GM23338 (cell line): Measurements from ENCODE around the gene ST6GALNAC3. TPM values are rescaled to one million over a fixed set of nuclear protein-coding genes. Genes with fewer than 3 reads are reported as not detected.

ENCODE experiments used
- ATAC-seq: fragments of 200-7000 bp; cut with Tn5 transposase; 3 replicates; pipeline ENCODE4 v1.9.1; 2020
- DNase-seq: peaks from one replicate; pipeline ENCODE4 v3.0.0-alpha.2; 2015; ENCODE audit warnings: low spot score
- H2AFZ ChIP-seq: fragments of 200-600 bp; sonication (generic); 2 replicates; pipeline ENCODE4 v1.8.0; 2016; ENCODE audit warnings: antibody characterized with exemption, mild to moderate bottlenecking, moderate library complexity
- H3F3A ChIP-seq: fragments of 200-600 bp; sonication (generic); replicated peaks from 2 replicates; pipeline ENCODE4 v1.8.0; 2017; ENCODE audit warnings: antibody characterized with exemption, mixed run types, low read depth
- H3K27ac ChIP-seq: fragments of 200-600 bp; sonication (generic); 2 replicates; pipeline ENCODE4 v1.6.1; 2016; ENCODE audit warnings: low read depth
- H3K27me3 ChIP-seq: fragments of 200-600 bp; sonication (generic); 2 replicates; pipeline ENCODE4 v1.8.0; 2016; ENCODE audit warnings: mild to moderate bottlenecking, mixed run types, moderate library complexity; ENCODE audit not compliant: insufficient read depth
- H3K36me3 ChIP-seq: fragments of 200-600 bp; sonication (generic); 2 replicates; pipeline ENCODE4 v1.8.0; 2016; ENCODE audit warnings: mild to moderate bottlenecking; ENCODE audit not compliant: insufficient read depth
- H3K4me1 ChIP-seq: fragments of 200-600 bp; sonication (generic); 2 replicates; pipeline ENCODE4 v1.8.0; 2016; ENCODE audit warnings: mild to moderate bottlenecking, moderate library complexity; ENCODE audit not compliant: insufficient read depth
- H3K4me2 ChIP-seq: fragments of 200-600 bp; sonication (generic); 2 replicates; pipeline ENCODE4 v1.7.1; 2017; ENCODE audit warnings: mixed run types
- H3K4me3 ChIP-seq: fragments of 200-600 bp; sonication (generic); 2 replicates; pipeline ENCODE4 v1.6.1; 2016; ENCODE audit warnings: mixed run types
- H3K79me2 ChIP-seq: fragments of 200-600 bp; sonication (generic); replicated peaks from 2 replicates; pipeline ENCODE4 v1.8.0; 2017; ENCODE audit warnings: mild to moderate bottlenecking; ENCODE audit not compliant: insufficient read depth
- H3K9me2 ChIP-seq: fragments of 200-600 bp; sonication (generic); 2 replicates; pipeline ENCODE4 v1.8.0; 2017; ENCODE audit not compliant: insufficient read depth
- H4K20me1 ChIP-seq: fragments of 200-600 bp; sonication (generic); replicated peaks from 2 replicates; pipeline ENCODE4 v1.8.0; 2017; ENCODE audit warnings: mild to moderate bottlenecking; ENCODE audit not compliant: insufficient read depth
- H3K27ac Mint-ChIP-seq: 2 replicates; pipeline ENCODE4 v1.8.0; 2020; ENCODE audit warnings: inconsistent platforms, mild to moderate bottlenecking, moderate library complexity, mixed read lengths
- H3K27me3 Mint-ChIP-seq: 3 replicates; pipeline ENCODE4 v1.8.0; 2022; ENCODE audit warnings: low read depth, mild to moderate bottlenecking, moderate library complexity, mixed read lengths, inconsistent platforms; ENCODE audit not compliant: insufficient read depth, poor library complexity
- H3K36me3 Mint-ChIP-seq: 3 replicates; pipeline ENCODE4 v1.8.0; 2021; ENCODE audit warnings: low read depth, mild to moderate bottlenecking, inconsistent platforms, moderate library complexity, mixed read lengths
- H3K4me1 Mint-ChIP-seq: 3 replicates; pipeline ENCODE4 v1.8.0; 2020; ENCODE audit warnings: mild to moderate bottlenecking, inconsistent platforms, mixed read lengths
- H3K4me3 Mint-ChIP-seq: 3 replicates; pipeline ENCODE4 v1.8.0; 2021; ENCODE audit warnings: moderate library complexity, mild to moderate bottlenecking, inconsistent platforms, mixed read lengths
- H3K9me3 Mint-ChIP-seq: 3 replicates; pipeline ENCODE4 v1.8.0; 2020; ENCODE audit warnings: moderate library complexity, mild to moderate bottlenecking, inconsistent platforms, mixed read lengths
- CREB1 ChIP-seq: fragments of 250-450 bp; sonication (Bioruptor Pico); IDR thresholded peaks from 2 replicates; pipeline ENCODE4 v1.5.0; 2020; ENCODE audit warnings: low read depth, mild to moderate bottlenecking, moderate library complexity
- EZH2 ChIP-seq: fragments of 200-600 bp; sonication (generic); IDR thresholded peaks from one replicate; pipeline ENCODE4 v1.8.0; 2017; ENCODE audit warnings: antibody characterized with exemption, mild to moderate bottlenecking, low read depth; ENCODE audit not compliant: unreplicated experiment
- EZH2phosphoT487 ChIP-seq: fragments of 200-600 bp; sonication (generic); IDR thresholded peaks from one replicate; pipeline ENCODE4 v1.8.1; 2018; ENCODE audit warnings: antibody characterized with exemption; ENCODE audit not compliant: unreplicated experiment
- JUNB ChIP-seq: IDR thresholded peaks from one replicate; pipeline ENCODE4 v1.6.1; 2016; ENCODE audit warnings: antibody characterized with exemption; ENCODE audit not compliant: unreplicated experiment
- NANOG ChIP-seq: IDR thresholded peaks from 2 replicates; pipeline ENCODE4 v1.6.1; 2016; ENCODE audit warnings: antibody characterized with exemption, borderline replicate concordance
- POLR2AphosphoS5 ChIP-seq: IDR thresholded peaks from 2 replicates; pipeline ENCODE4 v1.6.1; 2016; ENCODE audit warnings: antibody characterized with exemption, low read depth
- STAT1 ChIP-seq: IDR thresholded peaks from one replicate; pipeline ENCODE4 v1.6.1; 2016; ENCODE audit warnings: antibody characterized with exemption; ENCODE audit not compliant: unreplicated experiment
- ZNF114 ChIP-seq: fragments of 250-450 bp; sonication (Bioruptor Pico); IDR thresholded peaks from 2 replicates; pipeline ENCODE4 v1.5.0; 2020; ENCODE audit warnings: mild to moderate bottlenecking, moderate library complexity
- ZNF331 ChIP-seq: fragments of 250-450 bp; sonication (Bioruptor Pico); IDR thresholded peaks from 2 replicates; pipeline ENCODE4 v1.5.0; 2020; ENCODE audit warnings: low read depth, mild to moderate bottlenecking, moderate library complexity
- polyA plus RNA-seq: library from polyadenylated mRNA; unstranded; fragments of >200 nt; fragmentation: Nextera tagmentation; extraction: Ambion mirVana; gene quantifications from 2 replicates; pipeline ENCODE4 v1.2.1, GENCODE V29; 2016
- total RNA-seq: library from RNA; depleted of rRNA; stranded (reverse); fragments of >200 nt; shearing (Covaris generic); gene quantifications from 2 replicates; pipeline ENCODE4 v1.2.3, GENCODE V29; 2014
- TF ChIP-seq, protein P1 (sequence below): IDR thresholded peaks from 2 replicates; pipeline ENCODE4 v1.6.1; 2016; ENCODE audit warnings: antibody characterized with exemption
- TF ChIP-seq, protein P2 (sequence below): fragments of 250-450 bp; sonication (Bioruptor Pico); IDR thresholded peaks from 2 replicates; pipeline ENCODE4 v1.5.0; 2020; ENCODE audit warnings: mild to moderate bottlenecking, moderate library complexity
- TF ChIP-seq, protein P3 (sequence below), 2 experiments: fragments of 200-600 bp in 1 of 2; sonication (generic) in 1 of 2; conservative IDR thresholded peaks; 2 replicates each; pipeline versions ENCODE4 v1.5.1 to v1.6.1; 2016 to 2017; ENCODE audit warnings: antibody characterized with exemption in 2 of 2, low read depth in 2 of 2, mild to moderate bottlenecking in 2 of 2, moderate library complexity in 1 of 2

ST6GALNAC3 gene
- total and polyA plus RNA-seq, 2 experiments from 2014 or later, result 4.7 to 11.6 TPM

DNA sequence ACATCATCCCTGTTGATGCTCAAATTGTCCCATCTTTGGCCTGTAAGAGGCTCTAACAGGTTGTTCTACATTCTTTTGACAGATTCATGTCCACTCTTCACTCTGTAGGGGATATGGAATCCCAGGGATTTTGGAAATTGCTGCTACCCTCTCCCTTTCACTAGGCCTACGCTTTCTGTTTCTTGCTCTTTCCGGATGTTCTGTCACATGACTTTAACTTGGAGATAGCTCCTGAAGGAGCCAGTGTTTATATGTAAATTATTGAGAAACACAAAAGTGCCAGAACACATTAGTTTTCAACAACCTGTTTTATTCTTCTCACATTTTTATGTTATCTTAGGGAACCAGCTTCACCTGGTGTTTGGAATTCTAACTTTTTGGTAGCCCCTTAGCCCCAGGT, 505.7 kb downstream of the ST6GALNAC3 start:
- TF ChIP-seq STAT1 (no peak), POLR2AphosphoS5 (no peak), CREB1 (no peak), JUNB (no peak), ZNF331 (no peak), EZH2phosphoT487 (no peak), EZH2 (no peak), NANOG (no peak), ZNF114 (CRISPR knock-in tag) (no peak)
- TF ChIP-seq, protein P1, sequence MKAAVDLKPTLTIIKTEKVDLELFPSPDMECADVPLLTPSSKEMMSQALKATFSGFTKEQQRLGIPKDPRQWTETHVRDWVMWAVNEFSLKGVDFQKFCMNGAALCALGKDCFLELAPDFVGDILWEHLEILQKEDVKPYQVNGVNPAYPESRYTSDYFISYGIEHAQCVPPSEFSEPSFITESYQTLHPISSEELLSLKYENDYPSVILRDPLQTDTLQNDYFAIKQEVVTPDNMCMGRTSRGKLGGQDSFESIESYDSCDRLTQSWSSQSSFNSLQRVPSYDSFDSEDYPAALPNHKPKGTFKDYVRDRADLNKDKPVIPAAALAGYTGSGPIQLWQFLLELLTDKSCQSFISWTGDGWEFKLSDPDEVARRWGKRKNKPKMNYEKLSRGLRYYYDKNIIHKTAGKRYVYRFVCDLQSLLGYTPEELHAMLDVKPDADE, result no peak
- TF ChIP-seq, protein P2, sequence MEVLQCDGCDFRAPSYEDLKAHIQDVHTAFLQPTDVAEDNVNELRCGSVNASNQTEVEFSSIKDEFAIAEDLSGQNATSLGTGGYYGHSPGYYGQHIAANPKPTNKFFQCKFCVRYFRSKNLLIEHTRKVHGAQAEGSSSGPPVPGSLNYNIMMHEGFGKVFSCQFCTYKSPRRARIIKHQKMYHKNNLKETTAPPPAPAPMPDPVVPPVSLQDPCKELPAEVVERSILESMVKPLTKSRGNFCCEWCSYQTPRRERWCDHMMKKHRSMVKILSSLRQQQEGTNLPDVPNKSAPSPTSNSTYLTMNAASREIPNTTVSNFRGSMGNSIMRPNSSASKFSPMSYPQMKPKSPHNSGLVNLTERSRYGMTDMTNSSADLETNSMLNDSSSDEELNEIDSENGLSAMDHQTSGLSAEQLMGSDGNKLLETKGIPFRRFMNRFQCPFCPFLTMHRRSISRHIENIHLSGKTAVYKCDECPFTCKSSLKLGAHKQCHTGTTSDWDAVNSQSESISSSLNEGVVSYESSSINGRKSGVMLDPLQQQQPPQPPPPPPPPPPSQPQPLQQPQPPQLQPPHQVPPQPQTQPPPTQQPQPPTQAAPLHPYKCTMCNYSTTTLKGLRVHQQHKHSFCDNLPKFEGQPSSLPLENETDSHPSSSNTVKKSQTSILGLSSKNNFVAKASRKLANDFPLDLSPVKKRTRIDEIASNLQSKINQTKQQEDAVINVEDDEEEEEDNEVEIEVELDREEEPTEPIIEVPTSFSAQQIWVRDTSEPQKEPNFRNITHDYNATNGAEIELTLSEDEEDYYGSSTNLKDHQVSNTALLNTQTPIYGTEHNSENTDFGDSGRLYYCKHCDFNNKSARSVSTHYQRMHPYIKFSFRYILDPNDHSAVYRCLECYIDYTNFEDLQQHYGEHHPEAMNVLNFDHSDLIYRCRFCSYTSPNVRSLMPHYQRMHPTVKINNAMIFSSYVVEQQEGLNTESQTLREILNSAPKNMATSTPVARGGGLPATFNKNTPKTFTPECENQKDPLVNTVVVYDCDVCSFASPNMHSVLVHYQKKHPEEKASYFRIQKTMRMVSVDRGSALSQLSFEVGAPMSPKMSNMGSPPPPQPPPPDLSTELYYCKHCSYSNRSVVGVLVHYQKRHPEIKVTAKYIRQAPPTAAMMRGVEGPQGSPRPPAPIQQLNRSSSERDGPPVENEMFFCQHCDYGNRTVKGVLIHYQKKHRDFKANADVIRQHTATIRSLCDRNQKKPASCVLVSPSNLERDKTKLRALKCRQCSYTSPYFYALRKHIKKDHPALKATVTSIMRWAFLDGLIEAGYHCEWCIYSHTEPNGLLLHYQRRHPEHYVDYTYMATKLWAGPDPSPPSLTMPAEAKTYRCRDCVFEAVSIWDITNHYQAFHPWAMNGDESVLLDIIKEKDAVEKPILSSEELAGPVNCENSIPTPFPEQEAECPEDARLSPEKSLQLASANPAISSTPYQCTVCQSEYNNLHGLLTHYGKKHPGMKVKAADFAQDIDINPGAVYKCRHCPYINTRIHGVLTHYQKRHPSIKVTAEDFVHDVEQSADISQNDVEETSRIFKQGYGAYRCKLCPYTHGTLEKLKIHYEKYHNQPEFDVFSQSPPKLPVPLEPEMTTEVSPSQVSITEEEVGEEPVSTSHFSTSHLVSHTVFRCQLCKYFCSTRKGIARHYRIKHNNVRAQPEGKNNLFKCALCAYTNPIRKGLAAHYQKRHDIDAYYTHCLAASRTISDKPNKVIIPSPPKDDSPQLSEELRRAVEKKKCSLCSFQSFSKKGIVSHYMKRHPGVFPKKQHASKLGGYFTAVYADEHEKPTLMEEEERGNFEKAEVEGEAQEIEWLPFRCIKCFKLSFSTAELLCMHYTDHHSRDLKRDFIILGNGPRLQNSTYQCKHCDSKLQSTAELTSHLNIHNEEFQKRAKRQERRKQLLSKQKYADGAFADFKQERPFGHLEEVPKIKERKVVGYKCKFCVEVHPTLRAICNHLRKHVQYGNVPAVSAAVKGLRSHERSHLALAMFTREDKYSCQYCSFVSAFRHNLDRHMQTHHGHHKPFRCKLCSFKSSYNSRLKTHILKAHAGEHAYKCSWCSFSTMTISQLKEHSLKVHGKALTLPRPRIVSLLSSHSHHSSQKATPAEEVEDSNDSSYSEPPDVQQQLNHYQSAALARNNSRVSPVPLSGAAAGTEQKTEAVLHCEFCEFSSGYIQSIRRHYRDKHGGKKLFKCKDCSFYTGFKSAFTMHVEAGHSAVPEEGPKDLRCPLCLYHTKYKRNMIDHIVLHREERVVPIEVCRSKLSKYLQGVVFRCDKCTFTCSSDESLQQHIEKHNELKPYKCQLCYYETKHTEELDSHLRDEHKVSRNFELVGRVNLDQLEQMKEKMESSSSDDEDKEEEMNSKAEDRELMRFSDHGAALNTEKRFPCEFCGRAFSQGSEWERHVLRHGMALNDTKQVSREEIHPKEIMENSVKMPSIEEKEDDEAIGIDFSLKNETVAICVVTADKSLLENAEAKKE (CRISPR knock-in tag), result no peak
- TF ChIP-seq, protein P3, sequence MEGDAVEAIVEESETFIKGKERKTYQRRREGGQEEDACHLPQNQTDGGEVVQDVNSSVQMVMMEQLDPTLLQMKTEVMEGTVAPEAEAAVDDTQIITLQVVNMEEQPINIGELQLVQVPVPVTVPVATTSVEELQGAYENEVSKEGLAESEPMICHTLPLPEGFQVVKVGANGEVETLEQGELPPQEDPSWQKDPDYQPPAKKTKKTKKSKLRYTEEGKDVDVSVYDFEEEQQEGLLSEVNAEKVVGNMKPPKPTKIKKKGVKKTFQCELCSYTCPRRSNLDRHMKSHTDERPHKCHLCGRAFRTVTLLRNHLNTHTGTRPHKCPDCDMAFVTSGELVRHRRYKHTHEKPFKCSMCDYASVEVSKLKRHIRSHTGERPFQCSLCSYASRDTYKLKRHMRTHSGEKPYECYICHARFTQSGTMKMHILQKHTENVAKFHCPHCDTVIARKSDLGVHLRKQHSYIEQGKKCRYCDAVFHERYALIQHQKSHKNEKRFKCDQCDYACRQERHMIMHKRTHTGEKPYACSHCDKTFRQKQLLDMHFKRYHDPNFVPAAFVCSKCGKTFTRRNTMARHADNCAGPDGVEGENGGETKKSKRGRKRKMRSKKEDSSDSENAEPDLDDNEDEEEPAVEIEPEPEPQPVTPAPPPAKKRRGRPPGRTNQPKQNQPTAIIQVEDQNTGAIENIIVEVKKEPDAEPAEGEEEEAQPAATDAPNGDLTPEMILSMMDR (conservative IDR thresholded peaks at IDR 0.05; ENCODE audit: low read depth in 2 of 2), result no peak
- Histone ChIP-seq H4K20me1 (no peaks in the 10 kb centered on the region), H3K4me2 (no peak overlapping the region), H3K9me2 (no peaks in the 10 kb centered on the region), H2AFZ (no peak overlapping the region), H3K79me2 (no peaks in the 10 kb centered on the region), H3K36me3 (no peaks in the 10 kb centered on the region), H3K4me3 (no peak overlapping the region), H3F3A (no peaks in the 10 kb centered on the region), H3K4me1 (peaks cover 37% of the 10 kb centered on the region), H3K27ac (no peak overlapping the region), H3K27me3 (no peaks in the 10 kb centered on the region)
- DNase-seq (no peak), ATAC-seq (peak; percentile 33)
- Mint-ChIP-seq H3K27ac (no peak overlapping the region; the same call in 1 of the 2 replicates), H3K27me3 (no peaks in the 10 kb centered on the region), H3K4me1 (peaks cover 65% of the 10 kb centered on the region), H3K9me3 (no peaks in the 10 kb centered on the region), H3K36me3 (no peaks in the 10 kb centered on the region), H3K4me3 (no peak overlapping the region; the same call in 2 of the 3 replicates)
